ENCODE data around the gene UTF1. TPM values are rescaled to one million over a fixed set of nuclear protein-coding genes. Genes with fewer than 3 reads are reported as not detected.

The UTF1 gene
- polyA plus RNA-seq, 1 donor from 2014 or later, result not detected

DNA sequence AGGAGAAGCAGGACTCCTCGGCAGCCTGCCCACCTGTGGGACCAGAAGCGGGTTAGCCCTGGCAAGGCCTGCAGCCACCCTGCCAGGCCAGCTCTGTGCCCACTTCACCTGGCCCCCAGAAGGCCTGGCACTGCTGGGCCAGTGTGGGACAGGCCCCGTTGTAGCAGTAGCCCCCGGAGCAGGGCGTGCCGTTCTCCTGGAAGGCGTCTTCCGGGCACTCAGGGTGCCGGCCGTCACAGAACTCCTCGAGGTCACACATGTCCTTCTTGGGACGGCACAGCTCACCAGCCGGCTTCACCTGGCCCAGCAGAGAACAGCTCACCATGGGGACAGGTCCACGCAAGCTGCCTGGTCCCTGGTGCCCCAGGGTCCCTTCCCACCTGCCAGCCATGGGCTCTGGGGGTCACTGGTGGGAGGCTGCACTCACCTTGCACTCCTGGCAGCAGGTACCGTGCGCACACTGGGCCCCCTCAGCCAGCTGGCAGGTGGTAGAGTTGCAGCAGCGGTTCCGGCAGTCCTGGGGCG is 40.8 kb downstream of the UTF1 start:
- H3K9ac ChIP-seq (ENCODE audit: low read length), result no peak overlapping the region
- H4K20me1 ChIP-seq (ENCODE audit: insufficient read depth), result no peaks in the 10 kb centered on the region
- H3K79me2 ChIP-seq (replicated peaks; ENCODE audit: insufficient read depth, low read length), result no peaks in the 10 kb centered on the region
- H3F3A ChIP-seq (ENCODE audit: insufficient read depth, low read length, poor library complexity, severe bottlenecking), result no peaks in the 10 kb centered on the region
- H3K9me3 ChIP-seq (ENCODE audit: low read length), result no peaks in the 10 kb centered on the region
- TF ChIP-seq, protein P1, sequence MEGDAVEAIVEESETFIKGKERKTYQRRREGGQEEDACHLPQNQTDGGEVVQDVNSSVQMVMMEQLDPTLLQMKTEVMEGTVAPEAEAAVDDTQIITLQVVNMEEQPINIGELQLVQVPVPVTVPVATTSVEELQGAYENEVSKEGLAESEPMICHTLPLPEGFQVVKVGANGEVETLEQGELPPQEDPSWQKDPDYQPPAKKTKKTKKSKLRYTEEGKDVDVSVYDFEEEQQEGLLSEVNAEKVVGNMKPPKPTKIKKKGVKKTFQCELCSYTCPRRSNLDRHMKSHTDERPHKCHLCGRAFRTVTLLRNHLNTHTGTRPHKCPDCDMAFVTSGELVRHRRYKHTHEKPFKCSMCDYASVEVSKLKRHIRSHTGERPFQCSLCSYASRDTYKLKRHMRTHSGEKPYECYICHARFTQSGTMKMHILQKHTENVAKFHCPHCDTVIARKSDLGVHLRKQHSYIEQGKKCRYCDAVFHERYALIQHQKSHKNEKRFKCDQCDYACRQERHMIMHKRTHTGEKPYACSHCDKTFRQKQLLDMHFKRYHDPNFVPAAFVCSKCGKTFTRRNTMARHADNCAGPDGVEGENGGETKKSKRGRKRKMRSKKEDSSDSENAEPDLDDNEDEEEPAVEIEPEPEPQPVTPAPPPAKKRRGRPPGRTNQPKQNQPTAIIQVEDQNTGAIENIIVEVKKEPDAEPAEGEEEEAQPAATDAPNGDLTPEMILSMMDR (IDR thresholded peaks at IDR 0.05; ENCODE audit: poor library complexity, severe bottlenecking), result no peak
- TF ChIP-seq POLR2AphosphoS5 (IDR thresholded peaks at IDR 0.05) (no peak), MXI1 (conservative IDR thresholded peaks at IDR 0.05; ENCODE audit: poor library complexity, severe bottlenecking) (no peak), SMC3 (conservative IDR thresholded peaks at IDR 0.05; ENCODE audit: poor library complexity) (no peak)
- H3K27ac ChIP-seq (ENCODE audit: low read length), result no peak overlapping the region
- no peaks in the 10 kb centered on the region for H3K36me3 ChIP-seq (ENCODE audit: insufficient read depth, low read length)
- H3K27me3 ChIP-seq (ENCODE audit: insufficient read depth, low read depth, low read length), result no peaks in the 10 kb centered on the region
- no peak overlapping the region for H3K4me2 ChIP-seq (ENCODE audit: low read length)
- no peaks in the 10 kb centered on the region for H3K9me2 ChIP-seq (ENCODE audit: insufficient read depth, low read length)
- H3K4me3 ChIP-seq (ENCODE audit: low read length), result no peak overlapping the region
- H2AFZ ChIP-seq (ENCODE audit: low read depth, low read length), result no peak overlapping the region

DNA sequence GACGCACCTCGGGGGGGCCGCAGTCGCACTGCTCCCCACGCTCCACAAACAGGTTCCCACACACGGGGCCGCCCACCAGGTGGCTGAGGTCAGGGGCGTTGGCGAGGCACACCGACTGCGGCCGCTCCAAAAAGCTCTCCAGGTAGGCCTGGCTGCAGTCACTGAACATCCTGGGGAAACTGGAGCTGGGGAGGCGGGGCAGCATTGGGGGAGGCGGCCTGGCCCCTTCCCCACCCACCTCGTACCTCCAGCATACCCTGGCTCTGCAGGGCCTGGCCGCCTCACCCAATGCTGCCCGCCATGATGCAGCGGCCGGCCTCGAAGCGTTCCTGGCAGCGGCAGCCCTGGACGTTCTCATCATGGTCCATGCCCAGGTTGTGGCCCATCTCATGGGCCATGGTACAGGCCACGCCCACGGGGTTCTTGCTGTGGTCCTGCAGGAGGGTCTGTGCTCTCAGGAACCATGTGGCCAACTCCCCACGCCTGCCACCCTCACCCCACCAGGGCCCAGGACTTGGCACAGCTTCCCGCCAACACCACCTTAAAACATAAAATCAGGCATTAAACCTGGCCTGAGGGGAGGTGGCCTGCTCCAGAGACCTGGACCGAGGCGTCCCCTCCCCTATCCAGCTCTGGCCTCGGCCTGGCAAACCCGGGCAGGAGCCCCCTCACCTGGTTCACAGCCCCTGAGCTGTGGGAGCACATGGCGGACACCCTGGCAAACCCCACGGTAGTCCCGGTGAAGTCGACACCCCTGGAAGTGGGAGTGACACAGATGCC is 41.7 kb downstream of the UTF1 start:
- H4K20me1 ChIP-seq (ENCODE audit: insufficient read depth), result no peaks in the 10 kb centered on the region
- TF ChIP-seq RAD21 (conservative IDR thresholded peaks at IDR 0.05) (no peak), TAF1 (IDR thresholded peaks at IDR 0.05; ENCODE audit: low read depth) (no peak), SMC3 (conservative IDR thresholded peaks at IDR 0.05; ENCODE audit: poor library complexity) (no peak), POLR2AphosphoS5 (IDR thresholded peaks at IDR 0.05) (no peak), MXI1 (conservative IDR thresholded peaks at IDR 0.05; ENCODE audit: poor library complexity, severe bottlenecking) (no peak), EZH2 (IDR thresholded peaks at IDR 0.05; ENCODE audit: borderline replicate concordance, insufficient read depth, low read length, poor library complexity, severe bottlenecking) (no peak), EP300 (conservative IDR thresholded peaks at IDR 0.05; ENCODE audit: poor library complexity, severe bottlenecking) (no peak)
- TF ChIP-seq, protein P1 (IDR thresholded peaks at IDR 0.05; ENCODE audit: poor library complexity, severe bottlenecking), result no peak
- TF ChIP-seq, protein P2, sequence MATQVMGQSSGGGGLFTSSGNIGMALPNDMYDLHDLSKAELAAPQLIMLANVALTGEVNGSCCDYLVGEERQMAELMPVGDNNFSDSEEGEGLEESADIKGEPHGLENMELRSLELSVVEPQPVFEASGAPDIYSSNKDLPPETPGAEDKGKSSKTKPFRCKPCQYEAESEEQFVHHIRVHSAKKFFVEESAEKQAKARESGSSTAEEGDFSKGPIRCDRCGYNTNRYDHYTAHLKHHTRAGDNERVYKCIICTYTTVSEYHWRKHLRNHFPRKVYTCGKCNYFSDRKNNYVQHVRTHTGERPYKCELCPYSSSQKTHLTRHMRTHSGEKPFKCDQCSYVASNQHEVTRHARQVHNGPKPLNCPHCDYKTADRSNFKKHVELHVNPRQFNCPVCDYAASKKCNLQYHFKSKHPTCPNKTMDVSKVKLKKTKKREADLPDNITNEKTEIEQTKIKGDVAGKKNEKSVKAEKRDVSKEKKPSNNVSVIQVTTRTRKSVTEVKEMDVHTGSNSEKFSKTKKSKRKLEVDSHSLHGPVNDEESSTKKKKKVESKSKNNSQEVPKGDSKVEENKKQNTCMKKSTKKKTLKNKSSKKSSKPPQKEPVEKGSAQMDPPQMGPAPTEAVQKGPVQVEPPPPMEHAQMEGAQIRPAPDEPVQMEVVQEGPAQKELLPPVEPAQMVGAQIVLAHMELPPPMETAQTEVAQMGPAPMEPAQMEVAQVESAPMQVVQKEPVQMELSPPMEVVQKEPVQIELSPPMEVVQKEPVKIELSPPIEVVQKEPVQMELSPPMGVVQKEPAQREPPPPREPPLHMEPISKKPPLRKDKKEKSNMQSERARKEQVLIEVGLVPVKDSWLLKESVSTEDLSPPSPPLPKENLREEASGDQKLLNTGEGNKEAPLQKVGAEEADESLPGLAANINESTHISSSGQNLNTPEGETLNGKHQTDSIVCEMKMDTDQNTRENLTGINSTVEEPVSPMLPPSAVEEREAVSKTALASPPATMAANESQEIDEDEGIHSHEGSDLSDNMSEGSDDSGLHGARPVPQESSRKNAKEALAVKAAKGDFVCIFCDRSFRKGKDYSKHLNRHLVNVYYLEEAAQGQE (IDR thresholded peaks at IDR 0.05; ENCODE audit: borderline replicate concordance), result no peak
- H3K4me3 ChIP-seq (ENCODE audit: low read length), result no peak overlapping the region
- H3K79me2 ChIP-seq (replicated peaks; ENCODE audit: insufficient read depth, low read length), result no peaks in the 10 kb centered on the region
- no peaks in the 10 kb centered on the region for H3F3A ChIP-seq (ENCODE audit: insufficient read depth, low read length, poor library complexity, severe bottlenecking)
- no peak overlapping the region for H2AFZ ChIP-seq (ENCODE audit: low read depth, low read length)
- no peaks in the 10 kb centered on the region for H3K9me3 ChIP-seq (ENCODE audit: low read length)
- no peak overlapping the region for H3K9ac ChIP-seq (ENCODE audit: low read length)
- H3K36me3 ChIP-seq (ENCODE audit: insufficient read depth, low read length), result no peaks in the 10 kb centered on the region
- H3K27ac ChIP-seq (ENCODE audit: low read length), result no peak overlapping the region
- no peaks in the 10 kb centered on the region for H3K9me2 ChIP-seq (ENCODE audit: insufficient read depth, low read length)
- no peak overlapping the region for H3K4me2 ChIP-seq (ENCODE audit: low read length)
- peaks cover 7% of the 10 kb centered on the region for H3K27me3 ChIP-seq (ENCODE audit: insufficient read depth, low read depth, low read length)
